HepG2 (cell line): ENCODE measurements around the gene ATG13. TPM values are rescaled to one million over a fixed set of nuclear protein-coding genes. Genes with fewer than 3 reads are reported as not detected.
A peak's percentile ranks its signal among the peaks of the same experiment; 100 is the strongest.

ENCODE experiments used
- ARID5B ChIP-seq: IDR thresholded peaks from 2 replicates; pipeline ENCODE4 v1.4.0; 2020; ENCODE audit warnings: mild to moderate bottlenecking, missing genetic modification reagents
- ASH2L ChIP-seq: fragments of 300-600, 200-600 bp; sonication (generic); IDR thresholded peaks from 2 replicates; pipeline ENCODE4 v1.7.0; 2017; ENCODE audit warnings: low read depth, mild to moderate bottlenecking, moderate library complexity, mixed read lengths, low read length; ENCODE audit not compliant: insufficient read length
- BATF2 ChIP-seq: sonication (generic); formaldehyde crosslinking; IDR thresholded peaks from 2 replicates; pipeline ENCODE4 v1.8.0; 2022; ENCODE audit warnings: mild to moderate bottlenecking, missing genetic modification reagents, moderate library complexity
- CHD2 ChIP-seq: IDR thresholded peaks from 2 replicates; pipeline ENCODE4 v1.6.1; 2011; ENCODE audit warnings: low read depth, low read length, improper control_type of control experiment
- ELF1 ChIP-seq: sonication (generic); formaldehyde crosslinking; IDR thresholded peaks from 2 replicates; pipeline ENCODE4 v1.4.0; 2020; ENCODE audit warnings: missing genetic modification reagents
- HNRNPLL ChIP-seq: fragments of 200-400 bp; formaldehyde crosslinking; IDR thresholded peaks from 2 replicates; pipeline ENCODE4 v1.6.1; 2017; ENCODE audit warnings: mild to moderate bottlenecking, low read depth, low read length; ENCODE audit not compliant: poor library complexity, severe bottlenecking
- KDM3A ChIP-seq: IDR thresholded peaks from 2 replicates; pipeline ENCODE4 v1.6.1; 2018; ENCODE audit warnings: low read depth, missing compliant biosample characterization
- NFE2 ChIP-seq: sonication (generic); formaldehyde crosslinking; IDR thresholded peaks from 2 replicates; pipeline ENCODE4 v1.4.0; 2020; ENCODE audit warnings: missing genetic modification reagents
- NFKBIZ ChIP-seq: IDR thresholded peaks from 2 replicates; pipeline ENCODE4 v1.6.1; 2018; ENCODE audit warnings: missing genetic modification reagents, missing compliant biosample characterization
- NPAS2 ChIP-seq: sonication (generic); formaldehyde crosslinking; IDR thresholded peaks from 2 replicates; pipeline ENCODE4 v1.8.0; 2022; ENCODE audit warnings: mild to moderate bottlenecking, missing genetic modification reagents, borderline replicate concordance
- REST ChIP-seq, 2 experiments: IDR thresholded peaks; 2 replicates each; pipeline ENCODE4 v1.6.1; 2011 to 2012; ENCODE audit warnings: low read length in 2 of 2, borderline replicate concordance in 1 of 2, low read depth in 1 of 2, mild to moderate bottlenecking in 1 of 2, moderate library complexity in 1 of 2
- RXRA ChIP-seq: sonication (generic); formaldehyde crosslinking; IDR thresholded peaks from 2 replicates; pipeline ENCODE4 v1.5.1; 2020; ENCODE audit warnings: missing genetic modification reagents
- TEAD2 ChIP-seq: sonication (generic); formaldehyde crosslinking; IDR thresholded peaks from 2 replicates; pipeline ENCODE4 v1.9.0; 2021; ENCODE audit warnings: missing genetic modification reagents
- TSC22D2 ChIP-seq: sonication (generic); formaldehyde crosslinking; IDR thresholded peaks from 2 replicates; pipeline ENCODE4 v1.5.1; 2020; ENCODE audit warnings: missing genetic modification reagents, mild to moderate bottlenecking, borderline replicate concordance
- ZBTB25 ChIP-seq: IDR thresholded peaks from 2 replicates; pipeline ENCODE4 v1.6.1; 2018; ENCODE audit warnings: missing genetic modification reagents
- ZMAT3 ChIP-seq: sonication (generic); formaldehyde crosslinking; conservative IDR thresholded peaks from 2 replicates; pipeline ENCODE4 v1.7.0; 2021; ENCODE audit warnings: missing genetic modification reagents
- ZMYM4 ChIP-seq: sonication (generic); formaldehyde crosslinking; IDR thresholded peaks from 2 replicates; pipeline ENCODE4 v1.8.1; 2023; ENCODE audit warnings: mild to moderate bottlenecking, missing genetic modification reagents
- ZNF292 ChIP-seq: sonication (generic); formaldehyde crosslinking; IDR thresholded peaks from 2 replicates; pipeline ENCODE4 v1.8.1; 2022; ENCODE audit warnings: mild to moderate bottlenecking, low read depth, missing genetic modification reagents, borderline replicate concordance
- ZNF362 ChIP-seq: sonication (generic); formaldehyde crosslinking; IDR thresholded peaks from 2 replicates; pipeline ENCODE4 v1.4.0; 2020; ENCODE audit warnings: missing genetic modification reagents, mild to moderate bottlenecking, borderline replicate concordance
- ZNF572 ChIP-seq: sonication (generic); formaldehyde crosslinking; IDR thresholded peaks from 2 replicates; pipeline ENCODE4 v1.5.1; 2020; ENCODE audit warnings: mild to moderate bottlenecking, missing genetic modification reagents
- ZNF678 ChIP-seq: sonication (generic); formaldehyde crosslinking; IDR thresholded peaks from 2 replicates; pipeline ENCODE4 v1.4.0; 2020; ENCODE audit warnings: mild to moderate bottlenecking, missing genetic modification reagents
- polyA plus RNA-seq, 8 experiments: library from polyadenylated mRNA; depleted of rRNA in 3 of 8; stranded (reverse) in 7 of 8; unstranded in 1 of 8; fragments of >200 nt; fragmentation: Illumina TruSeq in 4 of 8; extraction: Trizol in 4 of 8; gene quantifications; 2 replicates each; pipeline versions ENCODE4 v1.2.1 to v1.2.3, GENCODE V29; 2011 to 2016; ENCODE audit warnings: low read depth in 4 of 8, missing spikeins in 1 of 8, mixed read lengths in 1 of 8; ENCODE audit not compliant: insufficient read depth in 1 of 8
- total RNA-seq, 5 experiments: library from RNA; depleted of rRNA; stranded (reverse); fragments of >200 nt; fragmentation: Illumina TruSeq; extraction: Trizol; gene quantifications; 2 replicates each; pipeline ENCODE4 v1.2.3, GENCODE V29; 2016; ENCODE audit warnings: low read depth in 1 of 5

ATG13 gene
- total and polyA plus RNA-seq, 2 of the 13 experiments (the other 11 are each of a cell fraction or from before 2014, with no cell fraction given) = 55.0 to 77.3 TPM

GRCh38 chr11:46597155-46597554 is 20.2 kb upstream of the ATG13 start (continued):
- TF ChIP-seq NFE2 (CRISPR knock-in tag) (no peak), RXRA (CRISPR knock-in tag) (no peak), ZNF678 (CRISPR knock-in tag) (no peak), ZMAT3 (CRISPR knock-in tag) (no peak), ASH2L (no peak), ELF1 (no peak), TSC22D2 (CRISPR knock-in tag) (no peak), NFKBIZ (CRISPR knock-in tag) (no peak), ARID5B (CRISPR knock-in tag) (peak; percentile 78), NPAS2 (CRISPR knock-in tag) (no peak), BATF2 (no peak), KDM3A (CRISPR knock-in tag) (no peak), ZMYM4 (CRISPR knock-in tag) (peak; percentile 58), ZNF292 (no peak), ZNF572 (no peak), REST (IDR thresholded peaks at IDR 0.05; ENCODE audit: borderline replicate concordance in 1 of 2, low read depth in 1 of 2, low read length in 2 of 2) (no peak), ZBTB25 (CRISPR knock-in tag) (0 out of 2 replicates have a peak, but pooled peaks have one; percentile 48), CHD2 (no peak), HNRNPLL (no peak), ZNF362 (peak; percentile 91), TEAD2 (no peak)
